ENCODE results near the gene HCAR2.
"Not testable (repeated sequence)": the region's sequence is repeated elsewhere in the genome, so short reads cannot be mapped to it uniquely, and the experiment has no call there.

Gene HCAR2

GRCh38 chr12:122702890-122703611, at the start of gene HCAR2:
HCAR2 (minus strand) TSS chr12:122703357; CDS start chr12:122703283, 74 bp downstream.
- not testable (repeated sequence) for H3K4me3 ChIP-seq (ENCODE audit: low read depth, low read length); DNase-seq (ENCODE audit: low read depth)

- peak; percentile 80 for TF ChIP-seq CTCF (IDR thresholded peaks at IDR 0.05; ENCODE audit: control insufficient read depth, extremely low read depth, insufficient read depth)
- H3K4me3 ChIP-seq (ENCODE audit: low read depth, low read length), result peak within 1 kb of the TSS; percentile 91
- DNase-seq (ENCODE audit: low read depth), result peak; percentile 94
Measured at GRCh38 chr12:122752464-122753318, 49.5 kb upstream of the HCAR2 start, which contains the start of gene DENR. DENR (plus strand) TSS chr12:122752824; CDS start chr12:122753702, 878 bp downstream.

- not testable (repeated sequence) for DNase-seq (ENCODE audit: low read depth); H3K4me3 ChIP-seq (ENCODE audit: low read depth, low read length)
Measured at GRCh38 chr12:122750781-122751515, 47.8 kb upstream of the HCAR2 start.

GRCh38 chr12:122749569-122750332, 46.6 kb upstream of the HCAR2 start:
- peak overlapping the region; percentile 42 for H3K4me3 ChIP-seq (ENCODE audit: low read depth, low read length)
- no peak for TF ChIP-seq CTCF (IDR thresholded peaks at IDR 0.05; ENCODE audit: control insufficient read depth, extremely low read depth, insufficient read depth)
- DNase-seq (ENCODE audit: low read depth), result peak; percentile 94

- no peak for DNase-seq (ENCODE audit: low read depth)
- no peak overlapping the region for H3K4me3 ChIP-seq (ENCODE audit: low read depth, low read length)
Measured at GRCh38 chr12:122747224-122748135, 44.3 kb upstream of the HCAR2 start.

GRCh38 chr12:122743895-122744525, 40.9 kb upstream of the HCAR2 start:
- no peak for DNase-seq (ENCODE audit: low read depth)
- TF ChIP-seq CTCF (IDR thresholded peaks at IDR 0.05; ENCODE audit: control insufficient read depth, extremely low read depth, insufficient read depth), result no peak
- H3K4me3 ChIP-seq (ENCODE audit: low read depth, low read length), result no peak overlapping the region

More at GRCh38 chr12:122747224-122748135, 44.3 kb upstream of the HCAR2 start:
- TF ChIP-seq CTCF (IDR thresholded peaks at IDR 0.05; ENCODE audit: control insufficient read depth, extremely low read depth, insufficient read depth), result no peak

Measured in LNCaP clone FGC (cell line).